PFSK-1 (cell line): Measurements from ENCODE around the gene NRG3.

Experiments used
- FOXP2 ChIP-seq: optimal IDR thresholded peaks from 2 replicates; pipeline ENCODE3; 2011; ENCODE audit warnings: borderline replicate concordance, control low read depth, inconsistent platforms; ENCODE audit not compliant: insufficient read depth; ENCODE audit errors: extremely low read length, extremely low read depth
- POLR2AphosphoS5 ChIP-seq: IDR thresholded peaks from 2 replicates; pipeline ENCODE4 v1.6.1; 2012; ENCODE audit warnings: low read depth, mild to moderate bottlenecking, control low read depth, low read length, moderate library complexity
- SIN3A ChIP-seq: IDR thresholded peaks from 2 replicates; pipeline ENCODE4 v1.6.1; 2012; ENCODE audit warnings: mild to moderate bottlenecking, low read length, moderate library complexity, borderline replicate concordance; ENCODE audit not compliant: insufficient read depth
- TAF1 ChIP-seq: IDR thresholded peaks from 2 replicates; pipeline ENCODE4 v1.6.1; 2012; ENCODE audit warnings: low read length, control low read depth, borderline replicate concordance; ENCODE audit not compliant: insufficient read depth
- TF ChIP-seq, protein P1 (sequence below), 2 experiments: IDR thresholded peaks; 2 replicates each; pipeline versions ENCODE4 v1.6.1 to v1.8.0; 2011 to 2012; ENCODE audit warnings: low read depth in 2 of 2, low read length in 2 of 2, control low read depth in 1 of 2, inconsistent platforms in 1 of 2, mild to moderate bottlenecking in 1 of 2, moderate library complexity in 1 of 2; ENCODE audit not compliant: insufficient read depth in 1 of 2

Gene NRG3

DNA sequence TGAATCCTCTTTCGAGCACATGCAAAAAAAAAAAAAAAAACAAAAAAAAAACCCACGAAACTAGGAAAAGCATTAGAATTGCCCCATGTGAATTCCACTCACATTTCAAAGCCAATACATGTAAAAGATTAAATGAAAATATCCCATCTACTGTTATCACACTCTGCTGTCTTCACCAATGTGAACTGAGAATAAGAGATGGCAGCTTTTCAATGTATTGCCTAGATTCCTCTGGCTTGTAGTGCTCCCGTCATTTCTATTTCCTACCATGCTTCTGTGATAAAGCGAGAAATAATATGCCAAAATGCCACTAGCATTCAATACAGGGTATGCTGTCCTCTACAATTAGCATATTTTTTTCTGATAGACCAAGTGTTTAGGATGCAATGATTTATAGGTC, 517.0 kb downstream of the NRG3 start:
- TF ChIP-seq TAF1 (no peak), FOXP2 (no peak), SIN3A (no peak), POLR2AphosphoS5 (no peak)
- TF ChIP-seq, protein P1, sequence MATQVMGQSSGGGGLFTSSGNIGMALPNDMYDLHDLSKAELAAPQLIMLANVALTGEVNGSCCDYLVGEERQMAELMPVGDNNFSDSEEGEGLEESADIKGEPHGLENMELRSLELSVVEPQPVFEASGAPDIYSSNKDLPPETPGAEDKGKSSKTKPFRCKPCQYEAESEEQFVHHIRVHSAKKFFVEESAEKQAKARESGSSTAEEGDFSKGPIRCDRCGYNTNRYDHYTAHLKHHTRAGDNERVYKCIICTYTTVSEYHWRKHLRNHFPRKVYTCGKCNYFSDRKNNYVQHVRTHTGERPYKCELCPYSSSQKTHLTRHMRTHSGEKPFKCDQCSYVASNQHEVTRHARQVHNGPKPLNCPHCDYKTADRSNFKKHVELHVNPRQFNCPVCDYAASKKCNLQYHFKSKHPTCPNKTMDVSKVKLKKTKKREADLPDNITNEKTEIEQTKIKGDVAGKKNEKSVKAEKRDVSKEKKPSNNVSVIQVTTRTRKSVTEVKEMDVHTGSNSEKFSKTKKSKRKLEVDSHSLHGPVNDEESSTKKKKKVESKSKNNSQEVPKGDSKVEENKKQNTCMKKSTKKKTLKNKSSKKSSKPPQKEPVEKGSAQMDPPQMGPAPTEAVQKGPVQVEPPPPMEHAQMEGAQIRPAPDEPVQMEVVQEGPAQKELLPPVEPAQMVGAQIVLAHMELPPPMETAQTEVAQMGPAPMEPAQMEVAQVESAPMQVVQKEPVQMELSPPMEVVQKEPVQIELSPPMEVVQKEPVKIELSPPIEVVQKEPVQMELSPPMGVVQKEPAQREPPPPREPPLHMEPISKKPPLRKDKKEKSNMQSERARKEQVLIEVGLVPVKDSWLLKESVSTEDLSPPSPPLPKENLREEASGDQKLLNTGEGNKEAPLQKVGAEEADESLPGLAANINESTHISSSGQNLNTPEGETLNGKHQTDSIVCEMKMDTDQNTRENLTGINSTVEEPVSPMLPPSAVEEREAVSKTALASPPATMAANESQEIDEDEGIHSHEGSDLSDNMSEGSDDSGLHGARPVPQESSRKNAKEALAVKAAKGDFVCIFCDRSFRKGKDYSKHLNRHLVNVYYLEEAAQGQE (IDR thresholded peaks at IDR 0.05; ENCODE audit: insufficient read depth in 1 of 2, low read depth in 2 of 2, low read length in 2 of 2), result no peak

DNA sequence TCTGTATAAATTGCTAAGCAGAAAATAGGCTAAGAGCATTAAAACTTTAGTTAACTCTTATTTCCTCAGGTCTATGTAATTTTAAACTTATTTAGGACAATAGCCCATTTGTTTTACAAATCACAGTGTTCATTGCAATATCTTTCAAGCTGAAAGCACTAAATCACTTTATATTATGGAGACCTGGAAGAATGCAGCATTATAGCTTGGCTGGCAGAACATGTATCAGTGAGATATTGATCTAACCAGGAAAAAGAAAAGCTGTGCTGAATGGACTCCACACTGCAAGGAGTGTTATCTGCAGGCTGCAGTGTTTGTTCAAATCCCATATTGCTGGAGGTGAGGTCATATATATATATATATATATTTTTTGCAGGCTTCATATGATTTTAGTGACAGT, 517.5 kb downstream of the NRG3 start:
- TF ChIP-seq, protein P1 (IDR thresholded peaks at IDR 0.05; ENCODE audit: insufficient read depth in 1 of 2, low read depth in 2 of 2, low read length in 2 of 2), result no peak
- TF ChIP-seq TAF1 (no peak), POLR2AphosphoS5 (no peak), SIN3A (no peak), FOXP2 (no peak)

DNA sequence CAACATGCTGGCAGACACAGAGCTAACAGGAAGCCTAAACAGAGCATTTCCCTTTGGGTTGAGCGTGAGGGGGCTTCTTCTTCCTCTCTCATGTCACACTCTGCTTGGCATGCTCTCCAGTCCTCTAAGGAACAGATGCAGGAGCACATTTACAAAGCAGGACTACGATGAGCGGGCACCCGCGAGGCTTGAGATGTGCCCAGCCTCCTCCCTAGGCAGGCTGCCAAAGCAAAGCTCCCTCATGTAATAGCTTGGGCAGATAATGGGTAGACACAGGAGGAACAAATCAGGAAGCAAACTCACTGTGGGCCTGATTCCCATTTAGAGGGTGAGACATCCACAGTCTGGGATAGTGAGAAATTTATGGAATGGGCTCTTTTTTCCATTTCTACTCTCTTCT, 519.1 kb downstream of the NRG3 start:
- TF ChIP-seq SIN3A, result no peak
- no peak for TF ChIP-seq POLR2AphosphoS5
- TF ChIP-seq, protein P1 (IDR thresholded peaks at IDR 0.05; ENCODE audit: insufficient read depth in 1 of 2, low read depth in 2 of 2, low read length in 2 of 2), result no peak
- TF ChIP-seq TAF1, result no peak
- TF ChIP-seq FOXP2, result no peak

GRCh38 chr10:82394987-82395386, 520.0 kb downstream of the NRG3 start:
- TF ChIP-seq FOXP2 (no peak), TAF1 (no peak), POLR2AphosphoS5 (no peak), SIN3A (no peak)
- TF ChIP-seq, protein P1 (IDR thresholded peaks at IDR 0.05; ENCODE audit: insufficient read depth in 1 of 2, low read depth in 2 of 2, low read length in 2 of 2), result no peak

GRCh38 chr10:82396886-82397285, 521.9 kb downstream of the NRG3 start:
- TF ChIP-seq SIN3A, result no peak
